K562 (cell line): ENCODE measurements around the gene CXCL12.

Experiments
- ADNP ChIP-seq: fragments of 200-800 bp; sonication (Bioruptor generic); IDR thresholded peaks from 2 replicates; pipeline ENCODE4 v1.6.1; 2016; ENCODE audit warnings: missing genetic modification characterization, missing compliant biosample characterization
- CREB1 ChIP-seq, 2 experiments: sonication (generic) in 1 of 2; formaldehyde crosslinking in 1 of 2; IDR thresholded peaks; 2 replicates each; pipeline versions ENCODE4 v1.6.1 to v1.8.0; 2012 to 2022; ENCODE audit warnings: inconsistent platforms in 1 of 2, mild to moderate bottlenecking in 1 of 2, missing genetic modification reagents in 1 of 2, moderate library complexity in 1 of 2
- IRF2 ChIP-seq: sonication (generic); formaldehyde crosslinking; IDR thresholded peaks from 2 replicates; pipeline ENCODE4 v1.8.1; 2022; ENCODE audit warnings: mild to moderate bottlenecking, missing genetic modification reagents
- NR3C1 ChIP-seq: sonication (generic); formaldehyde crosslinking; IDR thresholded peaks from 2 replicates; pipeline ENCODE4 v1.8.1; 2022; ENCODE audit warnings: missing genetic modification reagents
- POLR2A ChIP-seq: fragments of 450-650 bp; conservative IDR thresholded peaks from 2 replicates; pipeline ENCODE4 v1.6.1; 2016
- STAT5A ChIP-seq: IDR thresholded peaks from 2 replicates; pipeline ENCODE4 v1.6.1; 2012; ENCODE audit warnings: low read length, inconsistent platforms, borderline replicate concordance
- TARDBP ChIP-seq: fragments of 450-650 bp; IDR thresholded peaks from 2 replicates; pipeline ENCODE4 v1.6.1; 2016
- TF ChIP-seq, protein P1 (sequence below), 3 experiments: IDR thresholded peaks in 2 of 3; conservative IDR thresholded peaks in 1 of 3; 2 replicates each; pipeline ENCODE4 v1.5.1; 2011 to 2012; ENCODE audit warnings: low read length in 3 of 3, mild to moderate bottlenecking in 3 of 3, control low read depth in 2 of 3, improper control_type of control experiment in 1 of 3, inconsistent platforms in 1 of 3, low read depth in 1 of 3, mixed read lengths in 1 of 3, moderate library complexity in 1 of 3; ENCODE audit not compliant: insufficient read depth in 2 of 3
- TF ChIP-seq, protein P2 (sequence below): sonication (generic); formaldehyde crosslinking; IDR thresholded peaks from 2 replicates; pipeline ENCODE4 v1.9.0; 2022; ENCODE audit warnings: mild to moderate bottlenecking, missing genetic modification reagents

DNA sequence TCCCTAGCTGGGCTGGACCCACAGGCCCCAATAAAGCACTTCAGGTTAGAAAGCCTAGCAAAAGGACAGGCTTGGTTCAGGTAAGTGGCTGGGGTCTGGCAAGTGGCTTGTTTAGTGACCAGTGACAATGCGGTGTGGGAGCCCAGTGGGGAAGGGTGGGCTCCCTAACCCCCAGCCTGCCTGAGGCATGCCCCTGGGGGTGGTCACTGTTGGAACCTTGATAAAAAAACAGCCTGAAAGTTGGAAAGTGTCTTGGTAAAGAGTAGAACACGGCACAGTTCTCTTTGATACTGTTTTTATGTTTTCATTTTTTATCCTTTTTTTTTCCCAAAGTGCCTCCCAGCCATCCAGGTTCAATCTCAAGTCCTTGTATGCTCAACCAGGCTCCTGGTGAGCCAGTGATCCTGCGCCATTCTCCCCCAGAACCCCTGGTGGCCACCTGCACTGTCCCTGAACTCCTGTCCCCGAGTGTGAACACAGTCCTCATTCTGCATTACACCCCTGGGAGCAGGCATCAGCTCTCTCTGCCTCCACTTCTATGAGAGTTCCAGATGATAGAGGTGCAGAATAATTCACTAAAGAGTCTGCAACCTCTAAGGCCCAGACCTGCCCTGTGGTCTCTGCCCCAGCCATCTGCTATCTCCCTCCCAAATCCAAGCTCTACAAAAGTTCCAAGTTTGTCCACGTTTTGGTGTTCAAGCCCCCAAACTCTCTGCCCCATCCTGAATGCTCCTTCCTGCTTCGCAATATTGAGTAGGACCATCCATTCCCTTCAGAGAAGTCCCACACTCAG, 15.0 kb upstream of the CXCL12 start:
- TF ChIP-seq IRF2, result no peak
- no peak for TF ChIP-seq POLR2A
- no peak for TF ChIP-seq ADNP (tag)
- no peak for TF ChIP-seq CREB1 (IDR thresholded peaks at IDR 0.05)
- TF ChIP-seq CREB1 (CRISPR knock-in tag; IDR thresholded peaks at IDR 0.05), result no peak
- TF ChIP-seq, protein P1, sequence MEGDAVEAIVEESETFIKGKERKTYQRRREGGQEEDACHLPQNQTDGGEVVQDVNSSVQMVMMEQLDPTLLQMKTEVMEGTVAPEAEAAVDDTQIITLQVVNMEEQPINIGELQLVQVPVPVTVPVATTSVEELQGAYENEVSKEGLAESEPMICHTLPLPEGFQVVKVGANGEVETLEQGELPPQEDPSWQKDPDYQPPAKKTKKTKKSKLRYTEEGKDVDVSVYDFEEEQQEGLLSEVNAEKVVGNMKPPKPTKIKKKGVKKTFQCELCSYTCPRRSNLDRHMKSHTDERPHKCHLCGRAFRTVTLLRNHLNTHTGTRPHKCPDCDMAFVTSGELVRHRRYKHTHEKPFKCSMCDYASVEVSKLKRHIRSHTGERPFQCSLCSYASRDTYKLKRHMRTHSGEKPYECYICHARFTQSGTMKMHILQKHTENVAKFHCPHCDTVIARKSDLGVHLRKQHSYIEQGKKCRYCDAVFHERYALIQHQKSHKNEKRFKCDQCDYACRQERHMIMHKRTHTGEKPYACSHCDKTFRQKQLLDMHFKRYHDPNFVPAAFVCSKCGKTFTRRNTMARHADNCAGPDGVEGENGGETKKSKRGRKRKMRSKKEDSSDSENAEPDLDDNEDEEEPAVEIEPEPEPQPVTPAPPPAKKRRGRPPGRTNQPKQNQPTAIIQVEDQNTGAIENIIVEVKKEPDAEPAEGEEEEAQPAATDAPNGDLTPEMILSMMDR (IDR thresholded peaks at IDR 0.05 in 2 of 3, conservative IDR thresholded peaks at IDR 0.05 in 1 of 3; ENCODE audit: insufficient read depth in 2 of 3, low read depth in 1 of 3, low read length in 3 of 3), result no peak
- TF ChIP-seq, protein P2, sequence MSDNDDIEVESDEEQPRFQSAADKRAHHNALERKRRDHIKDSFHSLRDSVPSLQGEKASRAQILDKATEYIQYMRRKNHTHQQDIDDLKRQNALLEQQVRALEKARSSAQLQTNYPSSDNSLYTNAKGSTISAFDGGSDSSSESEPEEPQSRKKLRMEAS (CRISPR knock-in tag), result no peak
- no peak for TF ChIP-seq STAT5A
- TF ChIP-seq NR3C1, result no peak
- TF ChIP-seq TARDBP, result no peak
